CD8-positive, alpha-beta memory T cell (primary cell): ENCODE data around the gene BRD4. TPM values are rescaled to one million over a fixed set of nuclear protein-coding genes. Genes with fewer than 3 reads are reported as not detected.
"Not testable (repeated sequence)": the region's sequence is repeated elsewhere in the genome, so short reads cannot be mapped to it uniquely, and the experiment has no call there.

ENCODE experiments used
- CTCF ChIA-PET: fragments of 350-600 bp; sonication (Branson Sonifier 250); formaldehyde crosslinking; loops from one replicate; lab custom pipeline; 2021; ENCODE audit warnings: antibody characterized with exemption; lab: Charles Lee
- POLR2A ChIA-PET: fragments of 350-600 bp; sonication (Branson Sonifier 250); formaldehyde crosslinking; loops from one replicate; lab custom pipeline; 2021; ENCODE audit warnings: antibody characterized with exemption; lab: Charles Lee
- DNase-seq, 5 donors: peaks; one replicate each; pipeline versions ENCODE4 v3.0.0 to v3.0.0-alpha.2; 2020 to 2022; ENCODE audit warnings: mixed read lengths in 1 of 5
- H3K27ac ChIP-seq: one replicate; pipeline ENCODE4 v1.7.0; 2013; ENCODE audit warnings: low read depth, mild to moderate bottlenecking, low read length, moderate library complexity
- H3K27me3 ChIP-seq: 2 replicates; pipeline ENCODE4 v1.7.0; 2013; ENCODE audit warnings: low read length, mild to moderate bottlenecking; ENCODE audit not compliant: insufficient read depth, poor library complexity, severe bottlenecking
- H3K36me3 ChIP-seq: 2 replicates; pipeline ENCODE4 v1.7.0; 2013; ENCODE audit warnings: mild to moderate bottlenecking, low read length, moderate library complexity; ENCODE audit not compliant: insufficient read depth
- H3K4me1 ChIP-seq: 2 replicates; pipeline ENCODE4 v1.7.0; 2013; ENCODE audit warnings: mild to moderate bottlenecking, low read length, moderate library complexity; ENCODE audit not compliant: insufficient read depth
- H3K4me3 ChIP-seq: 2 replicates; pipeline ENCODE4 v1.7.0; 2013; ENCODE audit warnings: mild to moderate bottlenecking, low read length
- H3K9me3 ChIP-seq: 2 replicates; pipeline ENCODE4 v1.7.0; 2013; ENCODE audit warnings: mild to moderate bottlenecking, low read length
- H3K27ac Mint-ChIP-seq, 8 donors: one replicate each; pipeline ENCODE4 v1.8.0; 2020 to 2021; ENCODE audit warnings: mixed read lengths in 8 of 8, mild to moderate bottlenecking in 6 of 8, inconsistent platforms in 3 of 8, moderate library complexity in 3 of 8
- H3K27me3 Mint-ChIP-seq, 2 donors: one replicate each; pipeline ENCODE4 v1.8.0; 2020 to 2021; ENCODE audit warnings: mixed read lengths in 2 of 2, mild to moderate bottlenecking in 1 of 2, moderate library complexity in 1 of 2
- H3K36me3 Mint-ChIP-seq, 3 donors: one replicate each; pipeline ENCODE4 v1.8.0; 2020 to 2021; ENCODE audit warnings: mixed read lengths in 3 of 3, inconsistent platforms in 1 of 3, mild to moderate bottlenecking in 1 of 3
- H3K4me1 Mint-ChIP-seq, 3 donors: one replicate each; pipeline ENCODE4 v1.8.0; 2020 to 2021; ENCODE audit warnings: mixed read lengths in 3 of 3, inconsistent platforms in 1 of 3, mild to moderate bottlenecking in 1 of 3
- H3K4me3 Mint-ChIP-seq, 7 donors: one replicate each; pipeline ENCODE4 v1.8.0; 2020 to 2021; ENCODE audit warnings: mixed read lengths in 7 of 7, mild to moderate bottlenecking in 6 of 7, moderate library complexity in 4 of 7, inconsistent platforms in 2 of 7
- H3K9me3 Mint-ChIP-seq, 5 donors: one replicate each; pipeline ENCODE4 v1.8.0; 2020 to 2022; ENCODE audit warnings: mixed read lengths in 5 of 5, mild to moderate bottlenecking in 3 of 5, moderate library complexity in 2 of 5, inconsistent platforms in 1 of 5
- polyA plus RNA-seq: library from polyadenylated mRNA; unstranded; fragments of 300-500 nt; fragmentation: Illumina TruSeq; gene quantifications from one replicate; pipeline ENCODE4 v1.2.3, GENCODE V29; 2021
- total RNA-seq, 2 experiments: library from RNA; stranded (reverse); gene quantifications; one replicate each; pipeline ENCODE4 v1.2.3, GENCODE V29; 2021

Gene BRD4
- total and polyA plus RNA-seq, 3 experiments from 2014 or later, result 35.3 to 109 (median 101) TPM

GRCh38 chr19:15368798-15369593, 36.7 kb upstream of the BRD4 start:
- Histone ChIP-seq H3K4me3 (no peak overlapping the region), H3K27ac (no peak overlapping the region), H3K4me1 (no peaks in the 10 kb centered on the region), H3K27me3 (no peaks in the 10 kb centered on the region), H3K36me3 (peaks cover 61% of the 10 kb centered on the region), H3K9me3 (no peaks in the 10 kb centered on the region)
- Mint-ChIP-seq H3K36me3 (peaks cover 0 to 89% (median 2%) of the 10 kb centered on the region in 3 donors), H3K27ac (peak overlapping the region in 2 of 8 donors; percentile 32 to 36), H3K9me3 (no peaks in the 10 kb centered on the region), H3K4me1 (peaks cover 0 to 9% (median 0%) of the 10 kb centered on the region in 3 donors), H3K27me3 (no peaks in the 10 kb centered on the region), H3K4me3 (no peak overlapping the region)
- DNase-seq, result no peak
- ChIA-PET CTCF (interaction anchor here (1.2 to 1.3 kb wide), 2 partner anchors 9 to 11 kb away, joined by 3 read pairs; partner anchors contain the start of gene AKAP8), POLR2A (no interaction called here)

- no peak overlapping the region for H3K27ac ChIP-seq
- DNase-seq, result no peak
- H3K4me1 Mint-ChIP-seq, result peaks cover 0 to 2% (median 2%) of the 10 kb centered on the region in 3 donors
- CTCF ChIA-PET, result interaction anchor here (1.2 kb wide), 1 partner anchor 12 kb away, joined by 3 read pairs; the partner anchor contains the start of gene AKAP8
- H3K36me3 ChIP-seq, result peaks cover 61% of the 10 kb centered on the region
- no peaks in the 10 kb centered on the region for H3K27me3 Mint-ChIP-seq
- H3K9me3 Mint-ChIP-seq, result no peaks in the 10 kb centered on the region
- peak overlapping the region in 1 of 8 donors; percentile 85 for H3K27ac Mint-ChIP-seq
- H3K36me3 Mint-ChIP-seq, result peaks cover 0 to 85% (median 5%) of the 10 kb centered on the region in 3 donors
- POLR2A ChIA-PET, result no interaction called here
- H3K27me3 ChIP-seq, result no peaks in the 10 kb centered on the region
- H3K4me3 ChIP-seq, result no peak overlapping the region
- no peak overlapping the region for H3K4me3 Mint-ChIP-seq
- H3K9me3 ChIP-seq, result no peaks in the 10 kb centered on the region
- no peaks in the 10 kb centered on the region for H3K4me1 ChIP-seq
Measured at GRCh38 chr19:15368051-15368632, 35.8 kb upstream of the BRD4 start.

- Histone ChIP-seq H3K36me3 (peaks cover 58% of the 10 kb centered on the region), H3K9me3 (no peaks in the 10 kb centered on the region), H3K4me3 (no peak overlapping the region), H3K27ac (no peak overlapping the region), H3K4me1 (no peaks in the 10 kb centered on the region), H3K27me3 (no peaks in the 10 kb centered on the region)
- no peak for DNase-seq
- ChIA-PET POLR2A (no interaction called here), CTCF (no interaction called here)
- Mint-ChIP-seq H3K36me3 (peaks cover 0 to 78% (median 3%) of the 10 kb centered on the region in 3 donors), H3K27me3 (no peaks in the 10 kb centered on the region), H3K4me1 (peaks cover 0 to 2% (median 0%) of the 10 kb centered on the region in 3 donors), H3K4me3 (peak overlapping the region in 1 of 7 donors; percentile 63), H3K9me3 (no peaks in the 10 kb centered on the region), H3K27ac (no peak overlapping the region)
Measured at GRCh38 chr19:15367439-15367838, 35.1 kb upstream of the BRD4 start.

GRCh38 chr19:15365264-15365663, 32.9 kb upstream of the BRD4 start:
- no peaks in the 10 kb centered on the region for H3K4me1 ChIP-seq
- CTCF ChIA-PET, result interaction anchor here (0.6 kb wide), 1 partner anchor 101 kb away, joined by 3 read pairs; no protein-coding TSS in a partner anchor
- H3K9me3 ChIP-seq, result no peaks in the 10 kb centered on the region
- no peak overlapping the region for H3K27ac ChIP-seq
- Mint-ChIP-seq H3K36me3 (peaks cover 0 to 78% (median 3%) of the 10 kb centered on the region in 3 donors), H3K4me3 (no peak overlapping the region), H3K27me3 (no peaks in the 10 kb centered on the region), H3K27ac (no peak overlapping the region), H3K9me3 (no peaks in the 10 kb centered on the region), H3K4me1 (peaks cover 4 to 9% (median 4%) of the 10 kb centered on the region in 3 donors)
- no peaks in the 10 kb centered on the region for H3K27me3 ChIP-seq
- H3K4me3 ChIP-seq, result no peak overlapping the region
- DNase-seq, result no peak
- POLR2A ChIA-PET, result interaction anchor here (0.7 kb wide), 1 partner anchor 28 kb away, joined by 4 read pairs; no protein-coding TSS in a partner anchor
- H3K36me3 ChIP-seq, result peaks cover 54% of the 10 kb centered on the region

- H3K4me3 Mint-ChIP-seq, DNase-seq, H3K27me3 Mint-ChIP-seq, H3K9me3 Mint-ChIP-seq, H3K4me3 ChIP-seq, H3K9me3 ChIP-seq, H3K27me3 ChIP-seq, H3K4me1 ChIP-seq, H3K27ac Mint-ChIP-seq, H3K27ac ChIP-seq: not testable (repeated sequence)
- peaks cover 5 to 11% (median 6%) of the 10 kb centered on the region in 3 donors for H3K4me1 Mint-ChIP-seq
- CTCF ChIA-PET, result interaction anchor here (1.3 kb wide), 1 partner anchor 55 kb away, joined by 3 read pairs; the partner anchor contains the start of gene AKAP8L
- H3K36me3 ChIP-seq, result peaks cover 49% of the 10 kb centered on the region
- peaks cover 0 to 77% (median 8%) of the 10 kb centered on the region in 3 donors for H3K36me3 Mint-ChIP-seq
- POLR2A ChIA-PET, result interaction anchor here (0.7 kb wide), 2 partner anchors 15 to 1332 kb away, joined by 3 to 7 read pairs; no protein-coding TSS in a partner anchor
Measured at GRCh38 chr19:15363791-15364190, 31.5 kb upstream of the BRD4 start.

- H3K27ac Mint-ChIP-seq, H3K4me3 ChIP-seq, H3K9me3 Mint-ChIP-seq, H3K4me3 Mint-ChIP-seq, CTCF ChIA-PET, H3K27ac ChIP-seq, DNase-seq, H3K27me3 ChIP-seq, H3K27me3 Mint-ChIP-seq, H3K9me3 ChIP-seq, H3K4me1 ChIP-seq: not testable (repeated sequence)
- H3K36me3 Mint-ChIP-seq, result peaks cover 7 to 77% (median 11%) of the 10 kb centered on the region in 3 donors
- H3K36me3 ChIP-seq, result peaks cover 50% of the 10 kb centered on the region
- POLR2A ChIA-PET, result interaction anchor here (0.7 kb wide), 1 partner anchor 1333 kb away, joined by 3 read pairs; no protein-coding TSS in a partner anchor
- peaks cover 5 to 11% (median 7%) of the 10 kb centered on the region in 3 donors for H3K4me1 Mint-ChIP-seq
Measured at GRCh38 chr19:15363048-15363447, 30.7 kb upstream of the BRD4 start.

GRCh38 chr19:15360015-15360414, 27.7 kb upstream of the BRD4 start:
- H3K4me3 ChIP-seq, H3K9me3 Mint-ChIP-seq, H3K27me3 ChIP-seq, H3K27ac ChIP-seq, POLR2A ChIA-PET, H3K27me3 Mint-ChIP-seq, H3K4me1 ChIP-seq, DNase-seq, H3K9me3 ChIP-seq: not testable (repeated sequence)
- peaks cover 48% of the 10 kb centered on the region for H3K36me3 ChIP-seq
- H3K4me3 Mint-ChIP-seq, result peak overlapping the region in 1 of 7 donors; percentile 32
- CTCF ChIA-PET, result interaction anchor here (1.0 to 1.2 kb wide), 3 partner anchors 9 to 38 kb away, joined by 3 to 4 read pairs (median 3); no protein-coding TSS in a partner anchor
- peak overlapping the region in 4 of 8 donors; percentile 21 to 76 (median 52) for H3K27ac Mint-ChIP-seq
- H3K36me3 Mint-ChIP-seq, result peaks cover 10 to 70% (median 16%) of the 10 kb centered on the region in 3 donors
- peaks cover 5 to 11% (median 7%) of the 10 kb centered on the region in 3 donors for H3K4me1 Mint-ChIP-seq
